PC-9 (cell line): ENCODE measurements around the gene GYPA. TPM values are rescaled to one million over a fixed set of nuclear protein-coding genes. Genes with fewer than 3 reads are reported as not detected.
"Not testable (repeated sequence)": the region's sequence is repeated elsewhere in the genome, so short reads cannot be mapped to it uniquely, and the experiment has no call there.

Source experiments
- BruUV-seq: library from RNA; stranded (reverse); fragments of 400-500 nt; replicated peaks from 2 replicates; lab custom pipeline; 2021; lab: Mats Ljungman, UMichigan
- CTCF ChIA-PET: fragments of 300-600 bp; sonication (Branson Sonifier 250); formaldehyde crosslinking; loops from one replicate; lab custom pipeline; 2022; ENCODE audit warnings: antibody characterized with exemption; lab: Charles Lee
- POLR2A ChIA-PET: fragments of 300-600 bp; sonication (Branson Sonifier 250); formaldehyde crosslinking; loops from one replicate; lab custom pipeline; 2022; ENCODE audit warnings: antibody characterized with exemption; ENCODE audit not compliant: unreplicated experiment; lab: Charles Lee
- DNase-seq, 2 experiments: peaks; one replicate each; pipeline versions ENCODE4 v3.0.0 to v3.0.0-alpha.2; 2015 to 2022; ENCODE audit warnings: mixed read lengths in 1 of 2
- H2AFZ ChIP-seq: fragments of 200-600 bp; sonication (generic); 2 replicates; pipeline ENCODE4 v1.8.1; 2017; ENCODE audit warnings: antibody characterized with exemption
- H3F3A ChIP-seq: fragments of 200-600 bp; sonication (generic); 2 replicates; pipeline ENCODE4 v1.8.1; 2017; ENCODE audit warnings: antibody characterized with exemption, mild to moderate bottlenecking, low read depth; ENCODE audit not compliant: insufficient read depth
- H3K27ac ChIP-seq: fragments of 200-600 bp; sonication (generic); 2 replicates; pipeline ENCODE4 v1.6.1; 2016; ENCODE audit warnings: mixed run types
- H3K27me3 ChIP-seq: fragments of 200-600 bp; sonication (generic); 2 replicates; pipeline ENCODE4 v1.6.1; 2016; ENCODE audit warnings: low read depth, mixed run types; ENCODE audit not compliant: insufficient read depth
- H3K36me3 ChIP-seq: fragments of 200-600 bp; sonication (generic); 2 replicates; pipeline ENCODE4 v1.6.1; 2016; ENCODE audit warnings: low read depth, mixed run types
- H3K4me1 ChIP-seq: fragments of 200-600 bp; sonication (generic); replicated peaks from 2 replicates; pipeline ENCODE4 v1.6.1; 2016; ENCODE audit warnings: mixed run types; ENCODE audit not compliant: insufficient read depth
- H3K4me2 ChIP-seq: fragments of 200-600 bp; sonication (generic); 2 replicates; pipeline ENCODE4 v1.6.1; 2017; ENCODE audit warnings: mixed run types
- H3K4me3 ChIP-seq: fragments of 200-600 bp; sonication (generic); 2 replicates; pipeline ENCODE4 v1.6.1; 2016; ENCODE audit warnings: mixed run types
- H3K79me2 ChIP-seq: fragments of 200-600 bp; sonication (generic); 2 replicates; pipeline ENCODE4 v1.6.1; 2017; ENCODE audit warnings: low read depth, mixed run types
- H3K9me2 ChIP-seq: fragments of 200-600 bp; sonication (generic); 2 replicates; pipeline ENCODE4 v1.8.1; 2017; ENCODE audit warnings: mild to moderate bottlenecking; ENCODE audit not compliant: insufficient read depth
- H3K9me3 ChIP-seq: fragments of 200-600 bp; sonication (generic); 2 replicates; pipeline ENCODE4 v1.8.1; 2016; ENCODE audit warnings: low read depth; ENCODE audit not compliant: insufficient read depth
- H4K20me1 ChIP-seq: fragments of 200-600 bp; sonication (generic); 2 replicates; pipeline ENCODE4 v1.8.1; 2017; ENCODE audit not compliant: insufficient read depth
- CTCF ChIP-seq: fragments of 200-600 bp; sonication (generic); conservative IDR thresholded peaks from 2 replicates; pipeline ENCODE4 v1.6.1; 2017; ENCODE audit warnings: mixed run types, antibody characterized with exemption, mild to moderate bottlenecking, moderate library complexity
- EZH2 ChIP-seq: fragments of 200-600 bp; sonication (generic); IDR thresholded peaks from 2 replicates; pipeline ENCODE4 v1.8.0; 2017; ENCODE audit warnings: antibody characterized with exemption, low read depth
- intact Hi-C: fragments of 100-400 bp; cut with micrococcal nuclease; formaldehyde crosslinking; loops from one replicate; pipeline ENCODE4 v1.10.0; 2022; ENCODE audit not compliant: unreplicated experiment
- total RNA-seq: library from RNA; stranded (reverse); gene quantifications from 2 replicates; pipeline ENCODE4 v1.2.3, GENCODE V29; 2021

GYPA gene
- total RNA-seq, 1 experiment from 2014 or later = not detected

DNA sequence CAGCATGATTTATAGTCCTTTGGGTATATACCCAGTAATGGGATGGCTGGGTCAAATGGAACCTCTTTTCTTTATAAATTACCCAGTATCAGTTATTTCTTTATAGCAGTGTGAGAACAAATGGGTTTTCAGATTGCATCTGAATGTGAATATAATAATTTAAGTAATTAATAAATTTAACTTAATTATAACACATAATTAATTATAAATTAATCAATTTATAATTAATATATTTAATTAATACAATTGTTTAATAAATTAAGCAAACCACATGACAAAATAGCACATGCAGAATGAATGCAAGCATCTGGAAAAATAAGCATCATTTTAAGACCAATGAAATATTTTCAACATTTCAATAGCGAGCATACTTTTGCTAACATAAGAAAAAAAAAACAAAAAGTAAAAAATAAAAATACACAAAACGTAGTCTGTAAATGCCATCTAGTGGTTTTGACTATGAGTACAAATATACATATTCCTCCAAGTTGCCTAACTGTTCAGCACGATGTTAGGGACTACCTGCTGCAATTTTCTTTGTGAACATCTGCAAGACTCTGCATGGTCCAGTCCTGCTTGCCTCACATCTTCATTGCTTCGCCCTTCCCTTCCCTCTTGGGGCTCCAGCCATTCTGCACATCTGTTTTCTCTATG is 16.4 kb downstream of the GYPA start:
- H3K9me2 ChIP-seq, H3K36me3 ChIP-seq, H3K79me2 ChIP-seq, H3K4me2 ChIP-seq, POLR2A ChIA-PET, H2AFZ ChIP-seq, H3K4me1 ChIP-seq, H3F3A ChIP-seq, DNase-seq, CTCF ChIA-PET, H3K9me3 ChIP-seq, H3K4me3 ChIP-seq, H3K27ac ChIP-seq, H3K27me3 ChIP-seq, H4K20me1 ChIP-seq, BruUV-seq: not testable (repeated sequence)
- intact Hi-C loops = loop anchor here (5.0 kb wide), 1 partner anchor 242 kb away; no protein-coding TSS in a partner anchor

DNA sequence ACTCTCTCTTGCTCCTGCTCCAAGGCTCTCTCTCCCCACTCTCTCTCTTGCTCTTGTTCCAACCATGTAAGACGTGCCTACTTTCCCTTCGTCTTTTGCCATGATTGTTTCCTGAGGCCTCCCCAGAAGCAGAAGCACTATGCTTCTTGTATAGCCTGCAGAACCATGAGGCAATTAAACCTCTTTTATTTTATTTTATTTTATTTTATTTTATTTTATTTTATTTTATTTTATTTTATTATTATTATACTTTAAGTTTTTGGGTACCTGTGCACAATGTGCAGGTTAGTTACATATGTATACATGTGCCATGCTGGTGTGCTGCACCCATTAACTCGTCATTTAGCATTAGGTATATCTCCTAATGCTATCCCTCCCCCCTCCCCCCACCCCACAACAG is 17.2 kb downstream of the GYPA start:
- H3K4me3 ChIP-seq, H2AFZ ChIP-seq, CTCF ChIA-PET, POLR2A ChIA-PET, H3K36me3 ChIP-seq, H3K4me1 ChIP-seq, H4K20me1 ChIP-seq, H3K9me3 ChIP-seq, H3K79me2 ChIP-seq, BruUV-seq, H3F3A ChIP-seq, DNase-seq, H3K9me2 ChIP-seq, H3K27me3 ChIP-seq, H3K27ac ChIP-seq, H3K4me2 ChIP-seq: not testable (repeated sequence)
- intact Hi-C loops = loop anchor here (5.0 kb wide), 1 partner anchor 241 kb away; no protein-coding TSS in a partner anchor

GRCh38 chr4:144119752-144120151 is 20.8 kb downstream of the GYPA start:
- DNase-seq, H3K9me3 ChIP-seq, POLR2A ChIA-PET, H3K36me3 ChIP-seq, H3K4me2 ChIP-seq, H3K27ac ChIP-seq, CTCF ChIA-PET, H3K27me3 ChIP-seq, H3K4me3 ChIP-seq, BruUV-seq, H3F3A ChIP-seq, H4K20me1 ChIP-seq, H3K9me2 ChIP-seq, H2AFZ ChIP-seq, H3K79me2 ChIP-seq, H3K4me1 ChIP-seq: not testable (repeated sequence)
- intact Hi-C loops = loop anchor here (5.0 kb wide), 1 partner anchor 237 kb away; no protein-coding TSS in a partner anchor

GRCh38 chr4:144115519-144115918 is 25.0 kb downstream of the GYPA start:
- Histone ChIP-seq H3K27me3 (no peaks in the 10 kb centered on the region), H4K20me1 (no peaks in the 10 kb centered on the region), H3K4me2 (no peak overlapping the region), H3K9me2 (no peaks in the 10 kb centered on the region), H3K27ac (no peak overlapping the region), H3K4me1 (no peaks in the 10 kb centered on the region), H3K79me2 (no peaks in the 10 kb centered on the region), H3F3A (no peaks in the 10 kb centered on the region), H2AFZ (no peak overlapping the region), H3K4me3 (no peak overlapping the region), H3K36me3 (no peaks in the 10 kb centered on the region), H3K9me3 (no peaks in the 10 kb centered on the region)
- no peak for TF ChIP-seq EZH2
- no TSS peak for BruUV-seq
- intact Hi-C loops = no loop called here
- ChIA-PET POLR2A (no interaction called here), CTCF (no interaction called here)
- DNase-seq = no peak

- no peaks in the 10 kb centered on the region for H3K9me2 ChIP-seq
- H3F3A ChIP-seq = no peaks in the 10 kb centered on the region
- no peaks in the 10 kb centered on the region for H4K20me1 ChIP-seq
- no peaks in the 10 kb centered on the region for H3K4me1 ChIP-seq
- no TSS peak for BruUV-seq
- intact Hi-C loops = no loop called here
- H2AFZ ChIP-seq = no peak overlapping the region
- H3K4me2 ChIP-seq = no peak overlapping the region
- no peak for DNase-seq
- H3K9me3 ChIP-seq = no peaks in the 10 kb centered on the region
- CTCF ChIA-PET = no interaction called here
- POLR2A ChIA-PET = no interaction called here
- no peak for TF ChIP-seq CTCF
- no peak for TF ChIP-seq EZH2
- no peak overlapping the region for H3K27ac ChIP-seq
- H3K36me3 ChIP-seq = no peaks in the 10 kb centered on the region
- H3K27me3 ChIP-seq = no peaks in the 10 kb centered on the region
- H3K79me2 ChIP-seq = no peaks in the 10 kb centered on the region
- H3K4me3 ChIP-seq = no peak overlapping the region
Measured at GRCh38 chr4:144113546-144113945, 27.0 kb downstream of the GYPA start.
